ENCODE results near the gene SETBP1.
"Not testable (repeated sequence)": the region's sequence is repeated elsewhere in the genome, so short reads cannot be mapped to it uniquely, and the experiment has no call there.

The SETBP1 gene

DNA sequence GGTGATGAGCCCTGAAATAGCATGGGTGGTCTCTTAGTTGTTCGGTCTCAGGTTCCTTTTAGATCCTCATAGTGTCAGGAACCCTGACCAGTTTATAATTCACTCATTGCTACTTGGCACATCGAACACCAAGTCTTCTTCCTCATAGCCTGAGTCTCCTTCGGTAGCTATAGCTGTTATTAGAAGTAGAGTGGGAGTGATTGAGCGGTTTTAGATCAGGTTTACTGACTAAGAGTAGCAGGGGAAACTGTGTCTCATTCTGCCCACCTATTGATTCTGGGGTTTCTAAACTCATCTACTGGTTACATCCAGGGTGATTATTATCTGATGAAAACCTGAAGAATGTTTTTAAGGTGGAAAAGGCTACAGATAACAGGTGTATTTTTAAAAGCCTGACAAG is 114.6 kb downstream of the SETBP1 start:
- DNase-seq, result no peak

DNA sequence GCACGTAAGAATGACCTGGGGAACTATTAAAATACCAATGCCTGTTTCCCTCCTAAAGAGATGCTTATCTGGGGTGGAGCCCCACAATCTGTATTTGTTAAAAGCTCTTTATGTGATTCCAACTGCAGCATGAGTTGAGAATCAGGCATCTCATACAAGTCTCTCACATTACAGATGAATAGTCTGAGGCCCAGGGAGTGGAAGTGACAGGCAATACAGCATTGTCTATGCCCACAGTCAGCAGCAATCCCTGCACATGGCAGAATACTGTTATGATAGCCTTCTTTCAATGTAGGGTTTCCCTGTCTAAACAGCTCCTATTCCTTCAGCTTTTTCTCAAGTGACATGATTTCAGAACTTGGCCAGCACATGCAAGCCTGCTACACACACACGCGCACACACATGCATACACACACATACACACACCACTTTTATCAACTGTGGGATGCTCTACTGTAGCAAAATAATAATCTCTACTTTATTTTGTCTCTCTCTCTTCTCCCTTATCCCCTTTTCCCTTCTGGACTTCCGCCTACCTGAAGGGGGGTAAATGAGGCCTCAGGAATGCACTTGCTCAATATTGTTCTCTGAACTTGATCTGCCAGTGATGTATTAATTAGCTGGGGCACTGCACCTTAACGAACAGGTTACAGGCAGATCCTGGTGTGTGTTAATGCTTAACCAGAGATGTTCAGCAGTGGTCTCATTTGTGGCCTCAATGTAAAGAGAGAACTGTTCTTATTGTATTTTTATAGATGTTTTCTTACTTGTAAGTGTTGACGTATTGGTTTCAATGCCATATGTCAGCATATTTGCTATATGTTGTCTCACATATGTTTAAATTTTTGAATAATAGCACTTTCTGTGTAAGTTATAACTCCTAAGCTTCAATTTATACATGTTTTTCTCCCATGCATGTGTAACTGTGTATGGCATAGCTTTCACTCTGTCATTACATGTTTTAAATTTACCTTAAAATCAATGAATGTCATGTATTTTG is 116.0 kb downstream of the SETBP1 start:
- DNase-seq, result no peak

- no peak for DNase-seq
Measured at GRCh38 chr18:44798433-44799048, 117.9 kb downstream of the SETBP1 start.

- no peak for DNase-seq
Measured at GRCh38 chr18:44799382-44799906, 118.8 kb downstream of the SETBP1 start.

- no peak for DNase-seq
Measured at GRCh38 chr18:44799907-44800421, 119.3 kb downstream of the SETBP1 start.

DNA sequence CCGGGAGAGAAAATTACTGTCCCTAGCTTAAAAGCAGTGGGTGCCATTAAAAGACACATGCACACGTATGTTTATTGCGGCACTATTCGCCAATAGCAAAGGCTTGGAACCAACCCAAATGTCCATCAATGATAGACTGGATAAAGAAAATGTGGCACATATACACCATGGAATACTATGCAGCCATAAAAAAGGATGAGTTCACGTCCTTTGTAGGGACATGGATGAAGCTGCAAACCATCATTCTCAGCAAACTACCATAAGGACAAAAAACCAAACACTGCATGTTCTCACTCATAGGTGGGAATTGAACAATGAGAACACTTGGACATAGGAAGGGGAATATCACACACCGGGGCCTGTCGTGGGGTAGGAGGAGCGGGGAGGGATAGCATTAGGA is 120.1 kb downstream of the SETBP1 start:
- DNase-seq, result not testable (repeated sequence)

DNA sequence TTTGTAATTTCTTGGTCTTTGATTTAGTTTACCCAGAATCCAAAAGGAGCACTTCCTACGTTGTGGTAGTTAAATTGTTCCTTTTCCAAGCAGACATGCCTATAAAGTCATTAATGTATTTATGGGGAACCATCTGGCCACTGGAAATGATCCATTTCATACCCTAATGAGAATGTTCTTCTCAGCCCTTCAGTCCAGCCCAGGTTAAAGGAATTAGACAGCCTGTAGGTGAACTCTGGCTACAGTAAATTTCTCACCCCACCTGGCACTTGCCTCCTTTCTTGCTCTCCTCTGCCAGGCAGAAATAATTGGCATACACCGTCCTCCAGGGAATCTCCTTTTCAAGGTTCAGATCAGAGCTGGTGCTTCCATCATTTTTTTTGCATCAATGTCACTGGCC is 121.1 kb downstream of the SETBP1 start:
- DNase-seq, result no peak

DNA sequence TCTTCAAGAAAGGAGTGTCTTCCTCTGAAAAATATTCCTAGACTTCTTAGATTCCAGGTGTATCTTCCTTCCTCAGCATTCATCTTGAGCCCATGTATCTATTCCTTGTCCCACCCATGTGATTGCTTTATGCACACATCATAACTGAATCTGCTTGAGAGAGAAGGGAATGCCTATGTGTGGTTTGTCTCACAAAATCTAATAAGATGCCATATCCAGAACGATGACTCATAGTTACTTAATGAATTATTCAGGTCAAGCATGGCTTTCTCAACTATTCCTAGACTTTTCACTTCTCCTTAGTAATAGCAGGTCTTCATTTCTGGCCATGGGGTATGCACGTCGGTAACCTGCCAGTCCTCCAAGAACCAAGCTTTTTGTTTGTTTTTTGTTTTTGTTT is 121.8 kb downstream of the SETBP1 start:
- DNase-seq, result no peak

- no peak for DNase-seq
Measured at GRCh38 chr18:44803019-44803650, 122.4 kb downstream of the SETBP1 start.

DNA sequence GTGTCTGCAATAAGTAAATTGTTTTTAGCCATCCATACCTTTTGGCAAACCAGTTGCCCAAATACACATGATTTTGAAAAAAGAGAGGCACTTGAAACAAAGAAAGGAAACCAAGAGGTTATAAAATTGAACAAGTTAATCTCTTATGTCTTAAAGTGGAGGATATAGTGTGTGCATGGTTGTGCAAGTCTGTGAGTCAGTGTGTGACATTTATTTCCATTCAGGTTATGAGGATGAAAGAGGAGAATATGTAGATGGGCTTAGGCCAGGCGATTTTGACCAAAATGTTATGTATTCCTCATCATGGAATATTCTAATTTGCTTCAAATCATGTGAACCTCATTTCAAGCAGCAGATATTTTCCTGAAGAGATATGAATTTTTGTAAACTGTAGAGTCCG is 123.3 kb downstream of the SETBP1 start:
- DNase-seq, result no peak

GRCh38 chr18:44805176-44805575 is 124.5 kb downstream of the SETBP1 start:
- DNase-seq, result no peak

DNA sequence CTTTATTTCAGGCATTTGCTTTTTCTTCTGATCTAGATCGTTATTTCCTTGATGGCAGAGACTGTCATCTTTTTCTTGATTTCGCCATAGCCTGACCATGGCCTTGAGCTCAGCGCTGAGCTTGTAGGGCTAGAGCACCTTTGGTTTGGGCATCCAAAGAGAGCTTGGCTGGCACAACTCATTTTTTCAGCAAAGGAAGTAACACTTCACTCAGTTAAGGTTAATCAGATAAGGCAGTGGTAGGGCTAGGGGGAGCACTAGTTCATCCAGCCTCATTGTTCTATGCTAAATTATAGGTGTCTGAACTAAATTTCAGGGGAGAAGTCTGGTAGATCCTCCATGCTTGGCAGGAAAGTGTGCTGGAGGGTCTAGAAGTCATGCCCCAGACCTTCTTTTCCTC is 125.0 kb downstream of the SETBP1 start:
- no peak for DNase-seq

DNA sequence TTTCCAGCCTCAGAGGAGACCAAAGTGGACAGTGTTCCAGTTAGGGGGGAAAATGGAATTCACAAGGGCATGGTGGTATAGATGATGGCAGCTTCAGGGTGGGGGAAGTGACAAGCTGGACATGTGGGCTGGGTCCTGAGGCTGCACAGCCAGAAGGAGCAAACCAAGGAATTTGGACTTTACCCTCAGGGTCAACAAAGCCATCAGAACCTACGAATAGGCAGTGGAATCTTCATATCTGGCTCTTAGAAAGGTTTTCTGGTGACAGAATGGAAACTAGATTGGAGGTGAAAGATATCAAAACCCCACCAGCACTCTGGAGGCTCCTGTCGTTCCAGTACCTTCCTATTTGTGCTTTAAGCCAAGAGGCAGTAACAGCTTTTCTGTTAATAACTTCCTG is 127.1 kb downstream of the SETBP1 start:
- DNase-seq, result no peak

DNA sequence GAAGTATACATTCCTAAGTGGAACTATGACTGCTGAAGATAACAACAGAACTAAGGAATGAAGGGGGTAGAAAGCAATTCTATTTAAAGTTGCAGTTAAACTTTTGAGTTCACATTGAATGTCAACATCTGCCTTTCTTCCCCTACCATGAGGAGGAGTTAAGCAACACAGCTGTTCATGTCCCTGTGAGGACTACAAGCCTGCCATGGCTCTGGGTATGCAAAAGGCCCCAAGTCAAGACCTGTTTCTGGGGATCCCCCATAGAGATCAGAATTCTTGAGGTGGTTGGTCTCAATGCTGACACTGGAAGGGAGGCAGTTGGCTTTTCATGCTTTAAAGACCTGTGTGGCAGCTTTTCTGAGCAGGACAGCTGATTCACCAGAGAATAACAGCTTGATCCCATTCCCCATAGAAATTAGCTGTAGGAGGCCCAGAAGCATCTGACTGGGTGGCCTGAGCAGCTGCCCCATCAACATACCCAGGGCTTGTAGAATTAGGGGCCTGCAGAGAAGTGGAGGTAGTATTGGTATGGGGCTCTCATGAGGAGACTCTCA is 131.0 kb downstream of the SETBP1 start:
- no peak for DNase-seq

- no peak for DNase-seq
Measured at GRCh38 chr18:44812426-44812825, 131.7 kb downstream of the SETBP1 start.

DNA sequence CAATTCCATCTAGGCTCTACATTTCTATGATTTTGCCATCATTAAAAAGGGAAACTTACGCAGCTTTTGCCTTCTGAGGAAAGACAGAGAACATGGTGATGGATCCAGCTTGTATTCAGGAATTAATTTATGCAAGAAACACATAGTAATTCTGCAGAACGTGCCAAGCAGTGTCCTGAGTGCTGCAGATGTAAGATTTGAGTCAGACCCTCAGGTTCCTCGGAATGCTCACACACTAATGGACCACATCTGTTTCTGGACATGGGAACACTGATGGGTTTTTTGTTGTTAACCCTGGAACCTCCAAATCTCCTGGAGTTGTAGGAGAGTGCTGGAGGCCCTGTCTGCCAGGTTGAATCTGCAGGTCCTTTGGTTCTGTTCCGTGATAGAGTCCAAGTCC is 132.9 kb downstream of the SETBP1 start:
- DNase-seq, result no peak

DNA sequence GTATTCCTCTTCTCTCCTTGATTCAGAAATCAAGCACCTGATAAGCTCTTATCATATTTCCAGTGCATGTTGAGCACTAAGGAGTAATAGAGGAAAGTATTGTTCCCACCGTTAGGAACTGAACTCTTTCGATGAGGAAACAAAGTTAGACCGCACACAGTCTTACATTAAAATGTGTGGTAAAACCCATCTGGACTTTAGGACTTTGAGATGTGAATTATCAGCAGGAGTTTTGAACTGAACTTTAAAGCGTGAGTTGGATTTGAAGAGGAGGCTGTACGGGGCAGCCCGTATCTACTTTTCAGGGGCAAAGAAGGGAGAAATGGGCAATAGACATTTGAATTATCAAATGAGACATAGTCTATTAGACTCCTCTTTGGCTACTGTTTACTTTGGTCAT is 134.4 kb downstream of the SETBP1 start:
- no peak for DNase-seq

- no peak for DNase-seq
Measured at GRCh38 chr18:44816050-44816449, 135.4 kb downstream of the SETBP1 start.

DNA sequence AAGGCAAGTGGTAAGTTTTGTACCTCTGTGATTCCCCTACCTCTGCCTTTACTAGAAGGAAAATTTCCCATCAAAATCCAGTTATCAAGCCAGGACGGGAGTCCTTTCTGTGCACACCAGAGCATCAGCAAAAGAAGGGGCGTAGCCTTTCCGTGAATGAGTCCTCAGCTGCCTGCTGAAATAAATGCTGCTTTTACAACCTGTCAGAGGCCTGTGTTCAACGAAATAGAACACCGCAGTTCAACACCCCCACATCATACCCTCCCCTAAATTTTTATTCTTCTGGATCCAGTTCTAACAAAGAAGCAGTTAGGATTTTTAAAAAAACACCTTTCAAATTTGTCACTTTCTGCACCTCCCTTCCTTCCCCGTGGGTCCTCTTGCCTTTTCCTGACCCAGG is 135.8 kb downstream of the SETBP1 start:
- no peak for DNase-seq

- no peak for DNase-seq
Measured at GRCh38 chr18:44817831-44818473, 137.3 kb downstream of the SETBP1 start.

GRCh38 chr18:44818668-44819403 is 138.1 kb downstream of the SETBP1 start:
- no peak for DNase-seq
